GM23338 (cell line): ENCODE measurements around the gene SLC13A3. TPM values are rescaled to one million over a fixed set of nuclear protein-coding genes. Genes with fewer than 3 reads are reported as not detected.

Source experiments
- ATAC-seq: fragments of 200-7000 bp; cut with Tn5 transposase; 3 replicates; pipeline ENCODE4 v1.9.1; 2020
- DNase-seq: peaks from one replicate; pipeline ENCODE4 v3.0.0-alpha.2; 2015; ENCODE audit warnings: low spot score
- H2AFZ ChIP-seq: fragments of 200-600 bp; sonication (generic); 2 replicates; pipeline ENCODE4 v1.8.0; 2016; ENCODE audit warnings: antibody characterized with exemption, mild to moderate bottlenecking, moderate library complexity
- H3F3A ChIP-seq: fragments of 200-600 bp; sonication (generic); replicated peaks from 2 replicates; pipeline ENCODE4 v1.8.0; 2017; ENCODE audit warnings: antibody characterized with exemption, mixed run types, low read depth
- H3K27ac ChIP-seq: fragments of 200-600 bp; sonication (generic); 2 replicates; pipeline ENCODE4 v1.6.1; 2016; ENCODE audit warnings: low read depth
- H3K27me3 ChIP-seq: fragments of 200-600 bp; sonication (generic); 2 replicates; pipeline ENCODE4 v1.8.0; 2016; ENCODE audit warnings: mild to moderate bottlenecking, mixed run types, moderate library complexity; ENCODE audit not compliant: insufficient read depth
- H3K36me3 ChIP-seq: fragments of 200-600 bp; sonication (generic); 2 replicates; pipeline ENCODE4 v1.8.0; 2016; ENCODE audit warnings: mild to moderate bottlenecking; ENCODE audit not compliant: insufficient read depth
- H3K4me1 ChIP-seq: fragments of 200-600 bp; sonication (generic); 2 replicates; pipeline ENCODE4 v1.8.0; 2016; ENCODE audit warnings: mild to moderate bottlenecking, moderate library complexity; ENCODE audit not compliant: insufficient read depth
- H3K4me2 ChIP-seq: fragments of 200-600 bp; sonication (generic); 2 replicates; pipeline ENCODE4 v1.7.1; 2017; ENCODE audit warnings: mixed run types
- H3K4me3 ChIP-seq: fragments of 200-600 bp; sonication (generic); 2 replicates; pipeline ENCODE4 v1.6.1; 2016; ENCODE audit warnings: mixed run types
- H3K79me2 ChIP-seq: fragments of 200-600 bp; sonication (generic); replicated peaks from 2 replicates; pipeline ENCODE4 v1.8.0; 2017; ENCODE audit warnings: mild to moderate bottlenecking; ENCODE audit not compliant: insufficient read depth
- H3K9me2 ChIP-seq: fragments of 200-600 bp; sonication (generic); 2 replicates; pipeline ENCODE4 v1.8.0; 2017; ENCODE audit not compliant: insufficient read depth
- H4K20me1 ChIP-seq: fragments of 200-600 bp; sonication (generic); replicated peaks from 2 replicates; pipeline ENCODE4 v1.8.0; 2017; ENCODE audit warnings: mild to moderate bottlenecking; ENCODE audit not compliant: insufficient read depth
- H3K27ac Mint-ChIP-seq: 2 replicates; pipeline ENCODE4 v1.8.0; 2020; ENCODE audit warnings: inconsistent platforms, mild to moderate bottlenecking, moderate library complexity, mixed read lengths
- H3K27me3 Mint-ChIP-seq: 3 replicates; pipeline ENCODE4 v1.8.0; 2022; ENCODE audit warnings: low read depth, mild to moderate bottlenecking, moderate library complexity, mixed read lengths, inconsistent platforms; ENCODE audit not compliant: insufficient read depth, poor library complexity
- H3K36me3 Mint-ChIP-seq: 3 replicates; pipeline ENCODE4 v1.8.0; 2021; ENCODE audit warnings: low read depth, mild to moderate bottlenecking, inconsistent platforms, moderate library complexity, mixed read lengths
- H3K4me1 Mint-ChIP-seq: 3 replicates; pipeline ENCODE4 v1.8.0; 2020; ENCODE audit warnings: mild to moderate bottlenecking, inconsistent platforms, mixed read lengths
- H3K4me3 Mint-ChIP-seq: 3 replicates; pipeline ENCODE4 v1.8.0; 2021; ENCODE audit warnings: moderate library complexity, mild to moderate bottlenecking, inconsistent platforms, mixed read lengths
- H3K9me3 Mint-ChIP-seq: 3 replicates; pipeline ENCODE4 v1.8.0; 2020; ENCODE audit warnings: moderate library complexity, mild to moderate bottlenecking, inconsistent platforms, mixed read lengths
- CREB1 ChIP-seq: fragments of 250-450 bp; sonication (Bioruptor Pico); IDR thresholded peaks from 2 replicates; pipeline ENCODE4 v1.5.0; 2020; ENCODE audit warnings: low read depth, mild to moderate bottlenecking, moderate library complexity
- CTCF ChIP-seq, 2 experiments: fragments of 200-600 bp in 1 of 2; sonication (generic) in 1 of 2; conservative IDR thresholded peaks; 2 replicates each; pipeline versions ENCODE4 v1.5.1 to v1.6.1; 2016 to 2017; ENCODE audit warnings: antibody characterized with exemption in 2 of 2, low read depth in 2 of 2, mild to moderate bottlenecking in 2 of 2, moderate library complexity in 1 of 2
- ETS1 ChIP-seq: IDR thresholded peaks from 2 replicates; pipeline ENCODE4 v1.6.1; 2016; ENCODE audit warnings: antibody characterized with exemption
- EZH2 ChIP-seq: fragments of 200-600 bp; sonication (generic); IDR thresholded peaks from one replicate; pipeline ENCODE4 v1.8.0; 2017; ENCODE audit warnings: antibody characterized with exemption, mild to moderate bottlenecking, low read depth; ENCODE audit not compliant: unreplicated experiment
- EZH2phosphoT487 ChIP-seq: fragments of 200-600 bp; sonication (generic); IDR thresholded peaks from one replicate; pipeline ENCODE4 v1.8.1; 2018; ENCODE audit warnings: antibody characterized with exemption; ENCODE audit not compliant: unreplicated experiment
- JUNB ChIP-seq: IDR thresholded peaks from one replicate; pipeline ENCODE4 v1.6.1; 2016; ENCODE audit warnings: antibody characterized with exemption; ENCODE audit not compliant: unreplicated experiment
- NANOG ChIP-seq: IDR thresholded peaks from 2 replicates; pipeline ENCODE4 v1.6.1; 2016; ENCODE audit warnings: antibody characterized with exemption, borderline replicate concordance
- POLR2AphosphoS5 ChIP-seq: IDR thresholded peaks from 2 replicates; pipeline ENCODE4 v1.6.1; 2016; ENCODE audit warnings: antibody characterized with exemption, low read depth
- REST ChIP-seq: IDR thresholded peaks from one replicate; pipeline ENCODE4 v1.6.1; 2018; ENCODE audit warnings: antibody characterized with exemption; ENCODE audit not compliant: unreplicated experiment
- STAT1 ChIP-seq: IDR thresholded peaks from one replicate; pipeline ENCODE4 v1.6.1; 2016; ENCODE audit warnings: antibody characterized with exemption; ENCODE audit not compliant: unreplicated experiment
- ZNF114 ChIP-seq: fragments of 250-450 bp; sonication (Bioruptor Pico); IDR thresholded peaks from 2 replicates; pipeline ENCODE4 v1.5.0; 2020; ENCODE audit warnings: mild to moderate bottlenecking, moderate library complexity
- ZNF331 ChIP-seq: fragments of 250-450 bp; sonication (Bioruptor Pico); IDR thresholded peaks from 2 replicates; pipeline ENCODE4 v1.5.0; 2020; ENCODE audit warnings: low read depth, mild to moderate bottlenecking, moderate library complexity
- ZNF462 ChIP-seq: fragments of 250-450 bp; sonication (Bioruptor Pico); IDR thresholded peaks from 2 replicates; pipeline ENCODE4 v1.5.0; 2020; ENCODE audit warnings: mild to moderate bottlenecking, moderate library complexity
- polyA plus RNA-seq: library from polyadenylated mRNA; unstranded; fragments of >200 nt; fragmentation: Nextera tagmentation; extraction: Ambion mirVana; gene quantifications from 2 replicates; pipeline ENCODE4 v1.2.1, GENCODE V29; 2016
- total RNA-seq: library from RNA; depleted of rRNA; stranded (reverse); fragments of >200 nt; shearing (Covaris generic); gene quantifications from 2 replicates; pipeline ENCODE4 v1.2.3, GENCODE V29; 2014

The SLC13A3 gene
- total and polyA plus RNA-seq, 2 experiments from 2014 or later: 8.6 to 9.1 TPM

GRCh38 chr20:46580613-46581205 lies 70.5 kb downstream of the SLC13A3 start (continued):
- TF ChIP-seq CREB1 (CRISPR knock-in tag): no peak

- H3K79me2 ChIP-seq: no peaks in the 10 kb centered on the region
- no peak overlapping the region for H3K27ac ChIP-seq
- H3K4me3 ChIP-seq: no peak overlapping the region
- peaks cover 16% of the 10 kb centered on the region for H3K36me3 Mint-ChIP-seq
- no peaks in the 10 kb centered on the region for H3K9me2 ChIP-seq
- no peak overlapping the region for H3K4me2 ChIP-seq
- H3K4me3 Mint-ChIP-seq: no peak overlapping the region
- TF ChIP-seq ZNF331 (CRISPR knock-in tag): no peak
- TF ChIP-seq REST: no peak
- no peak for TF ChIP-seq JUNB
- no peak for TF ChIP-seq EZH2phosphoT487
- TF ChIP-seq ZNF462 (CRISPR knock-in tag): no peak
- TF ChIP-seq EZH2: no peak
- no peak for TF ChIP-seq NANOG
- no peak for TF ChIP-seq ETS1
- no peak for TF ChIP-seq CREB1 (CRISPR knock-in tag)
- no peak for TF ChIP-seq ZNF114
- no peak for TF ChIP-seq CTCF (conservative IDR thresholded peaks at IDR 0.05; ENCODE audit: low read depth in 2 of 2)
- no peak for TF ChIP-seq STAT1
- no peak for TF ChIP-seq POLR2AphosphoS5
- peaks cover 1% of the 10 kb centered on the region for H3K27me3 Mint-ChIP-seq
- no peaks in the 10 kb centered on the region for H4K20me1 ChIP-seq
- H3K36me3 ChIP-seq: no peaks in the 10 kb centered on the region
- H3K4me1 Mint-ChIP-seq: peaks cover 12% of the 10 kb centered on the region
- H2AFZ ChIP-seq: no peak overlapping the region
- H3K9me3 Mint-ChIP-seq: peaks cover 16% of the 10 kb centered on the region
- H3K27me3 ChIP-seq: no peaks in the 10 kb centered on the region
- no peak for DNase-seq
- H3K4me1 ChIP-seq: peaks cover 13% of the 10 kb centered on the region
- no peak for ATAC-seq
- no peak overlapping the region for H3K27ac Mint-ChIP-seq
- no peaks in the 10 kb centered on the region for H3F3A ChIP-seq
These were observed 72.5 kb downstream of the SLC13A3 start for GRCh38 chr20:46578745-46579144.
